NCI-H2196 (cell line): ENCODE measurements around the gene CEACAM8.
"Not testable (repeated sequence)": the region's sequence is repeated elsewhere in the genome, so short reads cannot be mapped to it uniquely, and the experiment has no call there.

Experiments
- DNase-seq: peaks from one replicate; lab custom pipeline; 2025; ENCODE audit not compliant: unreplicated experiment; lab: John Stamatoyannopoulos, UW

CEACAM8 gene

DNA sequence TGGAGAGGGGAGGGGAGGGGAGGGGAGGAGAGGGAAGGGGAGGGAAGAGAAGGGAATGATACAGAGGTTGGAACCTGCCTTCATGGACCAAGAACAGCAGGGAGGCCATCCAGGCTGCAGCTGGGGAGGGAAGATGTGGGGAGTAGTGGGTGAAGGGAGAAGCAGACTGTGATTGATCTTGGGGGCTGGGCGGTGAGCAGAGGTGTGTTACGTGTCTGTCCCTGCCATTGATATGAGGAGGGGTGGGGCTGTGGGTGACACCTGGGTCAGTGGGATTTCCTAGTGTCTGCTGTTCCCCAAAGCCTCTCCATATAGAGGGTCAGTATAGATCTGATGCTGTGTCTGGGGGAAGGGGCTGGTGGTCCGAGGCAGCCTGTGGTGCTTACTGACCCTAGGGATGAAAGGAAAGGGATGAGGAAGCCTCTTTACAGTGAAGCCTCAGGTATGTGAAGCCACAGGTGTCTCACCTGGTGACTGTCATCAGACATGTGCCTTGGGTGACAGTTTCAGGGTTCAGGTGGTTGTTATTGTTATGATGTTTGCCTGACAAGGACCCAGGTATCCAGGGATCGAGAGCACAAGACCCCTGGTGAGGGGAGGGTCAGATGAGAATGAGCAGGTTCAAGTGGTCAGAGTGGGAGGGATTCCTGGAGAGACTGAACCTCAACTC is 47.8 kb downstream of the CEACAM8 start:
- no peak for DNase-seq

DNA sequence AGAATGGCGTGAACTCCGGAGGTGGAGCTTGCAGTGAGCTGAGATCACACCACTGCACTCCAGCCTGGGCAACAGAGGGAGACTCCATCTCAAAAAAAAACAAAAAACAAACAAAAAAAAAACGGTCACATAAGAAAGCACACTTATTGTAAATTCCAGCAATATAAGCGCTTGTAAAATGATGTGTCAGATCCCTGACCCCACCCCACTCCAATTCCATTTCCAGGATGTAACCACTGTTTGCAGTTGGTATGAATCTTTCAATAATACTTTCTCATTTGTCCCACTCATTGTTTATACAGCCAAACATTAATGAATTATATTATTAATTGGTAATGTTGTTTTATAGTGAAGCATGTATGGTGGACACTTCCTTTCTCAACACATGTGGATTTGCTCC is 50.6 kb downstream of the CEACAM8 start:
- no peak for DNase-seq

DNA sequence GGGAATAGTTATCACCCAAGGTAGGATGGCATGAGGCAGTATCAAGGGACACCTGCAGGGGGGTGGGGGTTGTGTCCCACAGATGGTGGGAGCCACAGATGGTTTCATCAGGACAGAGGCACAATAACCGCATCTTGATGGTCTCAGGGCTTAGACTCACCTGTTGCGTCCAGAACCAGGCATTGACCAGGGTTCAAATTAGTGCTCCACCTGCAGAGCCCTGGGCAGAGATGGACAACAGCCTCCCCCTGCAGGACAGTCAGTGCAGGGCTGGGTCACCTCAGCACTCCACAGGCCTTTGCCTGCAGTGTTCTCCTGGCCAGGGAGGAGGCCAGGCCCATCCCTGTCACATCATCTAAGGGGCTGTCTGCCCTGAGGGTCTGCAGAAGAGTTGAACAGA is 51.9 kb downstream of the CEACAM8 start:
- DNase-seq: no peak

DNA sequence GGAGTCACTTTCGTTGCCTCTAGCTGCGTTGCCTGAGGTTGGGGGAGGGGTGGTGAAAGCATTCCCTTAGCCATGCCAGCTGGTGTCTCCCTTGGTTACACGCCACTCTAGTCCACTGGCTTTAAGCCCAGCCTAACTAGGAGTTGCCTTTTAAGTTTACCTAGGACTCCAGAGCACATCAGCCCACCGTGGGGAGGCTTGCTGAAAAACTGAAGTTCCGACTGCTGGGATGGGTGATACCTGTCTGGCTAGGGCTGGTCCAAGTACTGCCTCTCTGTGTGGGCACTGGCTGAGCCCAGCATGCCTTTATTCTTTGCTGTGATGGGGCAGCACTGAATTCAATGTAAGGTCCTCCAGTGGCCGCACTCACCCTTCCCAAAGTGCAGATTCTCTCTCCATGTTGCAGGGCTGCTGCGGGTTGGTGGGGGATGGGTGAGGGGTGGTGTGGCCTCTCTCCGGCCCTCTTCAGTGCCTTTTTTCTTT is 54.6 kb downstream of the CEACAM8 start:
- peak; percentile 68 for DNase-seq

DNA sequence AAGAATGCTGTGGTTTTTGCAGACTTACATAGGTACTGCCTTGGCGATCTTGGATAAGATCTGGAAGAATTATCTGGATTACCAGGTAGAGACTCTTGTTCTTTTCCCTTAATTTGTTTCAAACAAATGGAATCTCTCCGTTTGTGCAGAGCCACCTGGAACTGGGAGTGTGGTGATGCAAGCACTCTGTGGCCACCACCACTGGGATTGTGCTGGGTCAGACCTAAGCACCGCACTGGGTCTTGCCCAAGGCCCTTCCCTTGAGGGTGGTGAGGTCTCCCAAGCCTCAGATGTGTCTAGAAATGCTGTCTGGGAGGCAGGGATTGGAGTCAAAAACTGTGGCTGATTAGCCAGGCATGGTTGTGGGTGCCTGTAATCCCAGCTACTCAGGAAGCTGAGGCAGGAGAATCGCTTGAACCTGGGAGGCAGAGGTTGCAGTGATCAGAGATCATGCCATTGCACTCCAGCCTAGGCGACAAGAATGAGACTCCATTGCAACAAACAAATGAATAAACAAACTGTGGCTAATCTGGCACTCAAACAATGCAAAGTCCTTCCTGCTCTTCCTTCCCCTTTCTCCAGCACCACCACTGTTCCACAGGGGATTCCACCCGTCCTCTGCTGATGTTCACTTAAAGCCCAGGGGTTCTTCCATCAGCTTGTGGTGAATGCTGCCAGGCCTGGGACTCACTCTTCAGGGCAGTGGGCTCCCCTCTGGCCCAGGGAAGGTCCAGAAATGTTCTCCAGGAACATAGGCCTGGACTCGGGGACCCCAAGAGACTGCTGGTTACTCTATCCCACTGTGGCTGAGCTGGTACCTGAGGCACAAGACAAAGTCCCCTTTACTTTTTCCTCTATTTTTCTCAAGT is 55.6 kb downstream of the CEACAM8 start:
- no peak for DNase-seq

DNA sequence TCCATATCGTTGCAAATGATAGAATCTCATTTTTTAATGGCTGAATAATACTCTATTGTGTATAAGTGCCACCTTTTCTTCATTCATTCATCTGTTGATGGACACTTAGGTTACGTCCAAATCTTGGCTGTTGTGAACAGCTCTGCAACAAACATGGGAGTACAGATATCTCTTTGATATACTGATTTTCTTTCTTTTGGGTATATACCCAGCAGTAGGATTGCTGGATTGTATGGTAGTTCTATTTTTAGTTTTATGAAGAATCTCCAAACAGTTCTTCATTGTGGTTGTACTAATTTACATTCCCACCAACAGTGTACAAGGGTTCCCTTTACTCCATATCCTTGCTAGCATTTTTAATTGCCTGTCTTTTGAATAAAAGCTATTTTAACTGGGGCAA is 59.4 kb downstream of the CEACAM8 start:
- not testable (repeated sequence) for DNase-seq

DNA sequence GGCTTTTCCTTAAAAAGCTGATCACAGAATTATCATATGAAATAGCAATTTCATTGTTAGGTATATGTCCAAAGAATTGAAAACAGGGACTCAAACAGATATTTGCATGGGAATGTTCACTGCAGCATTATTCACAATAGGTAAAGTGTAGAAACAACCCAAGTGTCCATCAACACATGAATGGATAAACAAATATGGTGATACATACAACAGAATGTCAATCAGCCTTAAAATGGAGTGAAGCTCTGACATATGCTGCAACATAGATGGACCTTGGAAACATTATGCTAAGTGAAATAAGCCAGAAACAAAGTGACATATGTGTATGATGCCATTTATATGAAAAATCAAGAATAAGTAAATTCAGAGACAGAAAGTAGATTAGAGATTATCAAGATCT is 60.3 kb downstream of the CEACAM8 start:
- DNase-seq: no peak

DNA sequence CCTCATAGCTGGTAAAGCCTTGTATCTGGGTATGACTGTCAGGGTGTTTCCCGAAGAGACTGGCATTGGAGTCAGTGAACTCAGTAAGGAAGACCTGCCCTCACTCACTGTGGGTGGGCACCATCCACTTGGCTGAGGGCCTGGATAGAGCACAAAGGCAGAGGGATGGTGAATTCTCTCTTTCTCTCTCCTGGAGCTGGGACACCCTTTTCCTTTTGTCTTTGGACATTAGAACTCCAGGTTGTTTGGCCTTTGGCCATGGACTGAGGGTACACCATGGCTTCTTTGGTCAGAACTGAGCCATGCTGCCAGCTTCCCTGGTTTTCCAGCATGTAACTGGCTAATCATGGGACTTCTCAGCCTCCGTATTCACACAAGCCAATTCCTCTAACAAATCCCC is 61.8 kb downstream of the CEACAM8 start:
- no peak for DNase-seq

DNA sequence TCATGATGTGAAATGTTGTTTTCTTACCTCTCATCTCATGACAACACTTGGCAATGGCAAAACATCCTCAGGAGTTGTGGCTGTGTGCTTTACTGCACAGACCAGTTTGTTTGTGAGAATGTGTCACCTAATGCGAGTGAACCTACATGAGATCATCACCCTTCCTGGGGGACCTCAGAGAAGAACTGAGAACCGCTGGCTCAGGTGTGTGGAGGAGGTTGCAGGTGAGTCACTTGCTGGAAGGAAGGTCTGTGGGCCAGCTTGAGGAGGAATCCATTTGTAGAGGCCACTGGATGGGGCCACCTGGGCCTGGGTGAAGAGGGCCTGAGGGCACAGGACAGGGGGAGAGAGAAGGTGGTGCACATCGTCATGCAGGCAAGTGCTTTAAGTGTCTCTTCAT is 63.4 kb downstream of the CEACAM8 start:
- DNase-seq: no peak
